ENCODE results near the gene PCDHB2. TPM values are rescaled to one million over a fixed set of nuclear protein-coding genes. Genes with fewer than 3 reads are reported as not detected.
"Not testable (repeated sequence)": the region's sequence is repeated elsewhere in the genome, so short reads cannot be mapped to it uniquely, and the experiment has no call there.

PCDHB2 gene
- total and polyA plus RNA-seq, 9 donors = 2.9 to 7.8 (median 3.8) TPM

DNA sequence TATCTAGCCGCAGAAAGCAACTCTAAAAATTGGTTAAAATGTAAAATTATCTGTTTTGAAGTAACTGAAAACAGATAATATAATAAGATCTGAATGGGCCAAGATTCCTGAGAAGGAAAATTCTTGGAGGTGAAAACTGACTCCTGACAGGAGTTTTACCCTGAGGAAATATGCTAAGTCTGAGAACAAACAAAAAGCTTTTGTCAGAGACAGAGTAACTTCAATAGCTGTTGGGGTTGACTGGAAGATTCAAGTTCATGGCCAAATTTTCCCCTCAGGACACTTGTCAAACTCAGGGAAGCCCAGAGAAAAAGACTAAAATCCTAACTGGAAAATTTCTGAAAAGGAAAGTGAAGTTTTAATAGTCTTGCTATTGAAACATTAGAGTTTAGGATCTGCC, 32.9 kb downstream of the PCDHB2 start:
- H3K4me1 ChIP-seq (ENCODE audit: control insufficient read depth, insufficient read depth, low read length) = no peaks in the 10 kb centered on the region
- no CpG with 5 or more reads among the region's 1 CpG for WGBS (ENCODE audit: insufficient coverage)
- H3K27ac ChIP-seq (ENCODE audit: low read length) = no peak overlapping the region
- H3K36me3 ChIP-seq (ENCODE audit: control insufficient read depth, insufficient read depth, low read length) = no peaks in the 10 kb centered on the region
- DNase-seq = no peak
- H3K27me3 ChIP-seq (ENCODE audit: control insufficient read depth, insufficient read depth, low read length) = peaks cover 2% of the 10 kb centered on the region
- H3K9me3 ChIP-seq (replicated peaks; ENCODE audit: control insufficient read depth, low read depth, low read length) = peaks cover 12% of the 10 kb centered on the region
- no peak overlapping the region for H3K4me3 ChIP-seq (ENCODE audit: low read length)

DNA sequence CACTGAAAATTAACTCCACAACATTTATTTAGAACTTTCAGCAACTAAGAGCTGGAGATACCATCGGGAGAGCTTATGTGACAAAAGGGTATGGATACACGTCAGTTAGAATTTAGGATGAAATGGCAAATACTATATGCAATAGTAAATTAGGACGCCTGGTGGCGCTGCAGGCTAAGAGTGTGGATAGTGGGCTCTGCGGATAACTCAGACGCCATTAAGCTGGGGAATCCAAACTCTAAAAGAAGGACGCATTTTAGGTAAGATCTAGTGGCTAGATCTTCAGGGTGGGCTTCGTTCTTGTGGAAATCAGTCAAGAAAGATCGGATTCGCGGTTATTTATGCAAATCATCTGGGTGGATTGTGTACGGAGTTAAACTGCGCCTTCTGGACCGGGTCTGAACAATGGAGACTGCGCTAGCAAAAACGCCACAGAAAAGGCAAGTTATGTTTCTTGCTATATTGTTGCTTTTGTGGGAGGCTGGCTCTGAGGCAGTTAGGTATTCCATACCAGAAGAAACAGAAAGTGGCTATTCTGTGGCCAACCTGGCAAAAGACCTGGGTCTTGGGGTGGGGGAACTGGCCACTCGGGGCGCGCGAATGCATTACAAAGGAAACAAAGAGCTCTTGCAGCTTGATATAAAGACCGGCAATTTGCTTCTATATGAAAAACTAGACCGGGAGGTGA, 40.8 kb downstream of the PCDHB2 start, which contains the start of gene PCDHB5:
PCDHB5 (plus strand) TSS at position 177 of the 688 bp plus-strand sequence; CDS start at position 406, 229 bp downstream.
- Histone ChIP-seq H3K27me3 (ENCODE audit: control insufficient read depth, insufficient read depth, low read length) (peaks cover 6% of the 10 kb centered on the region), H3K4me3 (ENCODE audit: low read length) (peak within 1 kb of the TSS; percentile 29), H3K9me3 (replicated peaks; ENCODE audit: control insufficient read depth, low read depth, low read length) (peaks cover 36% of the 10 kb centered on the region), H3K4me1 (ENCODE audit: control insufficient read depth, insufficient read depth, low read length) (no peaks in the 10 kb centered on the region), H3K27ac (ENCODE audit: low read length) (no peak within 1 kb of the TSS), H3K36me3 (ENCODE audit: control insufficient read depth, insufficient read depth, low read length) (no peaks in the 10 kb centered on the region)
- peak; percentile 10 for DNase-seq
- 14% methylated on average over 21 of the region's 22 CpGs for WGBS (ENCODE audit: insufficient coverage)

DNA sequence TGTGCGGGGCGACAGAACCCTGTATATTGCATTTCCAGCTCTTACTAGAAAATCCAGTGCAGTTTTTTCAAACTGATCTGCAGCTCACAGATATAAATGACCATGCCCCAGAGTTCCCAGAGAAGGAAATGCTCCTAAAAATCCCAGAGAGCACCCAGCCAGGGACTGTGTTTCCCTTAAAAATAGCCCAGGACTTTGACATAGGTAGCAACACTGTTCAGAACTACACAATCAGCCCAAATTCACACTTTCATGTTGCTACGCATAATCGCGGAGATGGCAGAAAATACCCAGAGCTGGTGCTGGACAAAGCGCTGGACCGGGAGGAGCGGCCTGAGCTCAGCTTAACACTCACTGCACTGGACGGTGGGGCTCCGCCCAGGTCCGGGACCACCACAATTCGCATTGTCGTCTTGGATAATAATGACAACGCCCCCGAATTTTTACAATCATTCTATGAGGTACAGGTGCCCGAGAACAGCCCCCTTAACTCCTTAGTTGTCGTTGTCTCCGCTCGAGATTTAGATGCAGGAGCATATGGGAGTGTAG, 41.4 kb downstream of the PCDHB2 start:
- no peak for DNase-seq
- no peak overlapping the region for H3K27ac ChIP-seq (ENCODE audit: low read length)
- no peaks in the 10 kb centered on the region for H3K4me1 ChIP-seq (ENCODE audit: control insufficient read depth, insufficient read depth, low read length)
- H3K9me3 ChIP-seq (replicated peaks; ENCODE audit: control insufficient read depth, low read depth, low read length) = peaks cover 36% of the 10 kb centered on the region
- H3K36me3 ChIP-seq (ENCODE audit: control insufficient read depth, insufficient read depth, low read length) = no peaks in the 10 kb centered on the region
- peaks cover 6% of the 10 kb centered on the region for H3K27me3 ChIP-seq (ENCODE audit: control insufficient read depth, insufficient read depth, low read length)
- 37% methylated on average over 14 of the region's 19 CpGs for WGBS (ENCODE audit: insufficient coverage)
- H3K4me3 ChIP-seq (ENCODE audit: low read length) = peak overlapping the region; percentile 29

DNA sequence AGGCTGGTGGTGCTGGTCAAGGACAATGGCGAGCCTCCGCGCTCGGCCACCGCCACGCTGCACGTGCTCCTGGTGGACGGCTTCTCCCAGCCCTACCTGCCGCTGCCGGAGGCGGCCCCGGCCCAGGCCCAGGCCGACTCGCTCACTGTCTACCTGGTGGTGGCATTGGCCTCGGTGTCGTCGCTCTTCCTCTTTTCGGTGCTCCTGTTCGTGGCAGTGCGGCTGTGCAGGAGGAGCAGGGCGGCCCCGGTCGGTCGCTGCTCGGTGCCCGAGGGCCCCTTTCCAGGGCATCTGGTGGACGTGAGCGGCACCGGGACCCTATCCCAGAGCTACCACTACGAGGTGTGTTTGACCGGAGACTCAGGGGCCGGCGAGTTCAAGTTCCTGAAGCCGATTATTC, 42.9 kb downstream of the PCDHB2 start:
- DNase-seq; H3K4me3 ChIP-seq (ENCODE audit: low read length); H3K4me1 ChIP-seq (ENCODE audit: control insufficient read depth, insufficient read depth, low read length); H3K27me3 ChIP-seq (ENCODE audit: control insufficient read depth, insufficient read depth, low read length); H3K27ac ChIP-seq (ENCODE audit: low read length); H3K36me3 ChIP-seq (ENCODE audit: control insufficient read depth, insufficient read depth, low read length): not testable (repeated sequence)
- WGBS (ENCODE audit: insufficient coverage) = 47% methylated on average over 22 of the region's 34 CpGs
- peaks cover 36% of the 10 kb centered on the region for H3K9me3 ChIP-seq (replicated peaks; ENCODE audit: control insufficient read depth, low read depth, low read length)

Other genes with a start within 250 kb of the PCDHB2 start
- 0.04 TPM for gene PCDHA9, start 246.2 kb upstream of the PCDHB2 start, total RNA-seq
- under 1 TPM in 4 of 8 donors, not detected in 4; 0.03 to 0.05 (median 0.03) TPM for gene PCDHA9, start 246.2 kb upstream of the PCDHB2 start, polyA plus RNA-seq (ENCODE audit: insufficient read depth in 1 of 8, insufficient read length in 8 of 8, low replicate concordance in 1 of 8)
- 0.09 TPM for gene PCDHA10, start 238.7 kb upstream of the PCDHB2 start, total RNA-seq
- gene PCDHA10, start 238.7 kb upstream of the PCDHB2 start, polyA plus RNA-seq (ENCODE audit: insufficient read depth in 1 of 8, insufficient read length in 8 of 8, low replicate concordance in 1 of 8) = under 1 TPM; 0.04 to 0.12 (median 0.07) TPM
- gene PCDHA11, start 225.7 kb upstream of the PCDHB2 start, total RNA-seq = 0.09 TPM
- under 1 TPM in 5 of 8 donors, not detected in 3; 0.04 to 0.43 (median 0.09) TPM for gene PCDHA11, start 225.7 kb upstream of the PCDHB2 start, polyA plus RNA-seq (ENCODE audit: insufficient read depth in 1 of 8, insufficient read length in 8 of 8, low replicate concordance in 1 of 8)
- 0.09 TPM for gene PCDHA12, start 219.3 kb upstream of the PCDHB2 start, total RNA-seq
- under 1 TPM in 6 of 8 donors, not detected in 2; 0.05 to 0.12 (median 0.07) TPM for gene PCDHA12, start 219.3 kb upstream of the PCDHB2 start, polyA plus RNA-seq (ENCODE audit: insufficient read depth in 1 of 8, insufficient read length in 8 of 8, low replicate concordance in 1 of 8)
- gene PCDHA13, start 212.5 kb upstream of the PCDHB2 start, total RNA-seq = 0.04 TPM
- under 1 TPM in 3 of 8 donors, not detected in 5; 0.03 to 0.14 (median 0.04) TPM for gene PCDHA13, start 212.5 kb upstream of the PCDHB2 start, polyA plus RNA-seq (ENCODE audit: insufficient read depth in 1 of 8, insufficient read length in 8 of 8, low replicate concordance in 1 of 8)
- 0.27 TPM for gene PCDHAC1, start 168.3 kb upstream of the PCDHB2 start, total RNA-seq
- under 1 TPM; 0.06 to 0.31 (median 0.13) TPM for gene PCDHAC1, start 168.3 kb upstream of the PCDHB2 start, polyA plus RNA-seq (ENCODE audit: insufficient read depth in 1 of 8, insufficient read length in 8 of 8, low replicate concordance in 1 of 8)
- 1.9 TPM for gene PCDHAC2, start 128.1 kb upstream of the PCDHB2 start, total RNA-seq
- gene PCDHAC2, start 128.1 kb upstream of the PCDHB2 start, polyA plus RNA-seq (ENCODE audit: insufficient read depth in 1 of 8, insufficient read length in 8 of 8, low replicate concordance in 1 of 8) = 1 to 10 TPM in 6 of 8 donors, under 1 TPM in 2; 0.83 to 3.9 (median 2.0) TPM
- gene PCDHB1, start 43.2 kb upstream of the PCDHB2 start, total RNA-seq = 0.13 TPM
- gene PCDHB1, start 43.2 kb upstream of the PCDHB2 start, polyA plus RNA-seq (ENCODE audit: insufficient read depth in 1 of 8, insufficient read length in 8 of 8, low replicate concordance in 1 of 8) = under 1 TPM; 0.05 to 0.27 (median 0.11) TPM
- 1.8 TPM for gene PCDHB3, start 5.9 kb downstream of the PCDHB2 start, total RNA-seq
- gene PCDHB3, start 5.9 kb downstream of the PCDHB2 start, polyA plus RNA-seq (ENCODE audit: insufficient read depth in 1 of 8, insufficient read length in 8 of 8, low replicate concordance in 1 of 8) = 1 to 10 TPM; 1.4 to 4.4 (median 1.8) TPM
- 1.8 TPM for gene PCDHB4, start 27.2 kb downstream of the PCDHB2 start, total RNA-seq
- gene PCDHB4, start 27.2 kb downstream of the PCDHB2 start, polyA plus RNA-seq (ENCODE audit: insufficient read depth in 1 of 8, insufficient read length in 8 of 8, low replicate concordance in 1 of 8) = 1 to 10 TPM; 2.4 to 3.6 (median 2.7) TPM
- 3.1 TPM for gene PCDHB5, start 40.6 kb downstream of the PCDHB2 start, total RNA-seq
- 1 to 10 TPM; 2.7 to 4.6 (median 3.7) TPM for gene PCDHB5, start 40.6 kb downstream of the PCDHB2 start, polyA plus RNA-seq (ENCODE audit: insufficient read depth in 1 of 8, insufficient read length in 8 of 8, low replicate concordance in 1 of 8)
- gene PCDHB6, start 55.4 kb downstream of the PCDHB2 start, total RNA-seq = 0.80 TPM
- 1 to 10 TPM; 1.5 to 2.4 (median 1.9) TPM for gene PCDHB6, start 55.4 kb downstream of the PCDHB2 start, polyA plus RNA-seq (ENCODE audit: insufficient read depth in 1 of 8, insufficient read length in 8 of 8, low replicate concordance in 1 of 8)
- 2.1 TPM for gene PCDHB7, start 78.0 kb downstream of the PCDHB2 start, total RNA-seq
- 1 to 10 TPM; 2.5 to 3.2 (median 2.8) TPM for gene PCDHB7, start 78.0 kb downstream of the PCDHB2 start, polyA plus RNA-seq (ENCODE audit: insufficient read depth in 1 of 8, insufficient read length in 8 of 8, low replicate concordance in 1 of 8)
- gene PCDHB8, start 83.2 kb downstream of the PCDHB2 start, total RNA-seq = 0.80 TPM
- gene PCDHB8, start 83.2 kb downstream of the PCDHB2 start, polyA plus RNA-seq (ENCODE audit: insufficient read depth in 1 of 8, insufficient read length in 8 of 8, low replicate concordance in 1 of 8) = 1 to 10 TPM in 6 of 8 donors, under 1 TPM in 2; 0.74 to 2.8 (median 1.8) TPM
- gene PCDHB16, start 87.8 kb downstream of the PCDHB2 start, total RNA-seq = 2.1 TPM
- gene PCDHB16, start 87.8 kb downstream of the PCDHB2 start, polyA plus RNA-seq (ENCODE audit: insufficient read depth in 1 of 8, insufficient read length in 8 of 8, low replicate concordance in 1 of 8) = 1 to 10 TPM; 2.9 to 6.5 (median 4.7) TPM
- 1.3 TPM for gene PCDHB9, start 92.5 kb downstream of the PCDHB2 start, total RNA-seq
- 1 to 10 TPM; 1.7 to 3.6 (median 2.7) TPM for gene PCDHB9, start 92.5 kb downstream of the PCDHB2 start, polyA plus RNA-seq (ENCODE audit: insufficient read depth in 1 of 8, insufficient read length in 8 of 8, low replicate concordance in 1 of 8)
- gene PCDHB10, start 97.7 kb downstream of the PCDHB2 start, total RNA-seq = 2.1 TPM
- 1 to 10 TPM; 4.1 to 5.1 (median 4.7) TPM for gene PCDHB10, start 97.7 kb downstream of the PCDHB2 start, polyA plus RNA-seq (ENCODE audit: insufficient read depth in 1 of 8, insufficient read length in 8 of 8, low replicate concordance in 1 of 8)
- gene PCDHB11, start 105.0 kb downstream of the PCDHB2 start, total RNA-seq = 4.3 TPM
- gene PCDHB11, start 105.0 kb downstream of the PCDHB2 start, polyA plus RNA-seq (ENCODE audit: insufficient read depth in 1 of 8, insufficient read length in 8 of 8, low replicate concordance in 1 of 8) = 1 to 10 TPM; 1.9 to 4.1 (median 2.5) TPM
- gene PCDHB12, start 114.1 kb downstream of the PCDHB2 start, total RNA-seq = 2.4 TPM
- gene PCDHB12, start 114.1 kb downstream of the PCDHB2 start, polyA plus RNA-seq (ENCODE audit: insufficient read depth in 1 of 8, insufficient read length in 8 of 8, low replicate concordance in 1 of 8) = 1 to 10 TPM; 2.1 to 3.5 (median 2.6) TPM
- gene PCDHB13, start 119.3 kb downstream of the PCDHB2 start, total RNA-seq = 1.9 TPM
- gene PCDHB13, start 119.3 kb downstream of the PCDHB2 start, polyA plus RNA-seq (ENCODE audit: insufficient read depth in 1 of 8, insufficient read length in 8 of 8, low replicate concordance in 1 of 8) = 1 to 10 TPM; 1.6 to 4.5 (median 2.8) TPM
- gene PCDHB14, start 128.7 kb downstream of the PCDHB2 start, total RNA-seq = 4.8 TPM
- 1 to 10 TPM; 5.6 to 9.0 (median 6.7) TPM for gene PCDHB14, start 128.7 kb downstream of the PCDHB2 start, polyA plus RNA-seq (ENCODE audit: insufficient read depth in 1 of 8, insufficient read length in 8 of 8, low replicate concordance in 1 of 8)
- gene PCDHB15, start 150.8 kb downstream of the PCDHB2 start, total RNA-seq = 4.3 TPM
- gene PCDHB15, start 150.8 kb downstream of the PCDHB2 start, polyA plus RNA-seq (ENCODE audit: insufficient read depth in 1 of 8, insufficient read length in 8 of 8, low replicate concordance in 1 of 8) = 1 to 10 TPM; 5.3 to 8.6 (median 7.1) TPM
- 0.22 TPM for gene SLC25A2, start 209.4 kb downstream of the PCDHB2 start, total RNA-seq
- under 1 TPM in 1 of 8 donors, not detected in 7; 0.08 TPM for gene SLC25A2, start 209.4 kb downstream of the PCDHB2 start, polyA plus RNA-seq (ENCODE audit: insufficient read depth in 1 of 8, insufficient read length in 8 of 8, low replicate concordance in 1 of 8)
- 75.1 TPM for gene TAF7, start 226.2 kb downstream of the PCDHB2 start, total RNA-seq
- 100 to 1,000 TPM in 1 of 8 donors, 10 to 100 TPM in 7; 65.9 to 108 (median 83.4) TPM for gene TAF7, start 226.2 kb downstream of the PCDHB2 start, polyA plus RNA-seq (ENCODE audit: insufficient read depth in 1 of 8, insufficient read length in 8 of 8, low replicate concordance in 1 of 8)
- 0.44 TPM for gene PCDHGA1, start 235.9 kb downstream of the PCDHB2 start, total RNA-seq
- gene PCDHGA1, start 235.9 kb downstream of the PCDHB2 start, polyA plus RNA-seq (ENCODE audit: insufficient read depth in 1 of 8, insufficient read length in 8 of 8, low replicate concordance in 1 of 8) = under 1 TPM; 0.49 to 0.86 (median 0.64) TPM
- gene PCDHGA2, start 244.1 kb downstream of the PCDHB2 start, total RNA-seq = 1.6 TPM
- gene PCDHGA2, start 244.1 kb downstream of the PCDHB2 start, polyA plus RNA-seq (ENCODE audit: insufficient read depth in 1 of 8, insufficient read length in 8 of 8, low replicate concordance in 1 of 8) = 1 to 10 TPM; 1.6 to 2.8 (median 2.1) TPM
- 1.2 TPM for gene PCDHGA3, start 249.2 kb downstream of the PCDHB2 start, total RNA-seq
- 1 to 10 TPM in 4 of 8 donors, under 1 TPM in 4; 0.94 to 2.0 (median 1.0) TPM for gene PCDHGA3, start 249.2 kb downstream of the PCDHB2 start, polyA plus RNA-seq (ENCODE audit: insufficient read depth in 1 of 8, insufficient read length in 8 of 8, low replicate concordance in 1 of 8)